Ecto neural progenitor cell (in vitro differentiated cells): ENCODE measurements around the gene RASAL3.
A peak's percentile ranks its signal among the peaks of the same experiment; 100 is the strongest.

Source experiments
- DNase-seq: peaks from one replicate; pipeline ENCODE4 v3.0.0-alpha.2; 2018; ENCODE audit warnings: low spot score

Gene RASAL3

GRCh38 chr19:15449620-15450527, 14.5 kb downstream of the RASAL3 start, which contains the start of gene WIZ:
Gene WIZ (minus strand): TSS chr19:15449956. CDS start chr19:15448307, 1,649 bp downstream.
- DNase-seq = peak; percentile 89

- no peak for DNase-seq
These were observed 15.3 kb downstream of the RASAL3 start for GRCh38 chr19:15448778-15449619.

GRCh38 chr19:15448044-15448777, 16.1 kb downstream of the RASAL3 start:
- DNase-seq = no peak

- DNase-seq = no peak
These were observed 17.3 kb downstream of the RASAL3 start for GRCh38 chr19:15447057-15447456.

GRCh38 chr19:15445807-15446376, 18.5 kb downstream of the RASAL3 start:
- no peak for DNase-seq

GRCh38 chr19:15445227-15445605, 19.1 kb downstream of the RASAL3 start:
- no peak for DNase-seq

- DNase-seq = no peak
These were observed 19.7 kb downstream of the RASAL3 start for GRCh38 chr19:15444505-15445226.

- no peak for DNase-seq
These were observed 20.5 kb downstream of the RASAL3 start for GRCh38 chr19:15443838-15444237.

GRCh38 chr19:15443325-15443724, 21.0 kb downstream of the RASAL3 start:
- no peak for DNase-seq

GRCh38 chr19:15442142-15442920, 22.0 kb downstream of the RASAL3 start:
- no peak for DNase-seq

- no peak for DNase-seq
These were observed 23.0 kb downstream of the RASAL3 start for GRCh38 chr19:15441317-15441716.

GRCh38 chr19:15439821-15440641, 24.3 kb downstream of the RASAL3 start:
- DNase-seq = no peak

GRCh38 chr19:15439078-15439799, 25.1 kb downstream of the RASAL3 start:
- no peak for DNase-seq

GRCh38 chr19:15438577-15438976, 25.8 kb downstream of the RASAL3 start:
- no peak for DNase-seq

- no peak for DNase-seq
These were observed 26.2 kb downstream of the RASAL3 start for GRCh38 chr19:15438124-15438496.

- DNase-seq = no peak
These were observed 26.8 kb downstream of the RASAL3 start for GRCh38 chr19:15437355-15438123.

GRCh38 chr19:15436826-15437110, 27.6 kb downstream of the RASAL3 start:
- no peak for DNase-seq
